HEK293 (cell line): Measurements from ENCODE around the gene RNF146.

Source experiments
- CTCF ChIA-PET: fragments of 350-600 bp; formaldehyde crosslinking; extraction: SDS; loops from one replicate; lab custom pipeline; 2021; ENCODE audit warnings: antibody characterized with exemption; lab: Yijun Ruan, JAX
- POLR2A ChIA-PET: fragments of 300-600 bp; formaldehyde crosslinking; extraction: SDS; loops from one replicate; lab custom pipeline; 2020; ENCODE audit warnings: antibody characterized with exemption, inconsistent platforms; lab: Yijun Ruan, JAX
- H3K27ac ChIP-seq: fragments of 200-500 bp; sonication (Bioruptor generic); 2 replicates; pipeline ENCODE4 v1.5.1; 2014; ENCODE audit warnings: low read depth, low read length, control low read depth, inconsistent platforms; ENCODE audit errors: extremely low read depth
- H3K36me3 ChIP-seq, 2 experiments: fragments of 200-500 bp in 1 of 2; sonication (Bioruptor generic) in 1 of 2; 1 replicate in 1 of 2; 2 replicates in 1 of 2; pipeline ENCODE4 v1.5.1; 2014 to 2017; ENCODE audit warnings: inconsistent platforms in 2 of 2, low read length in 2 of 2; ENCODE audit not compliant: control insufficient read depth in 2 of 2, insufficient read depth in 1 of 2
- H3K4me1 ChIP-seq: fragments of 200-500 bp; sonication (Bioruptor generic); 2 replicates; pipeline ENCODE4 v1.5.1; 2014; ENCODE audit warnings: mild to moderate bottlenecking, low read length, inconsistent platforms; ENCODE audit not compliant: control insufficient read depth, insufficient read depth
- H3K4me3 ChIP-seq: 2 replicates; pipeline ENCODE4 v1.5.1; 2011; ENCODE audit warnings: low read depth, mild to moderate bottlenecking, control low read depth, low read length, moderate library complexity
- H3K9me3 ChIP-seq: fragments of 200-500 bp; sonication (Bioruptor generic); 2 replicates; pipeline ENCODE4 v1.5.1; 2014; ENCODE audit warnings: low read depth, low read length, inconsistent platforms; ENCODE audit not compliant: control insufficient read depth, insufficient read depth
- BCL6B ChIP-seq: fragments of 450-650 bp; formaldehyde crosslinking; IDR thresholded peaks from 2 replicates; pipeline ENCODE4 v1.5.1; 2017; ENCODE audit warnings: missing biosample characterization, missing genetic modification characterization
- GLIS2 ChIP-seq: fragments of 450-650 bp; formaldehyde crosslinking; IDR thresholded peaks from 2 replicates; pipeline ENCODE4 v1.5.1; 2016; ENCODE audit warnings: missing biosample characterization, missing genetic modification characterization
- KLF10 ChIP-seq: fragments of 450-650 bp; IDR thresholded peaks from 2 replicates; pipeline ENCODE4 v1.5.1; 2018; ENCODE audit warnings: missing biosample characterization, mild to moderate bottlenecking, missing genetic modification characterization
- KLF9 ChIP-seq: fragments of 450-650 bp; formaldehyde crosslinking; IDR thresholded peaks from 2 replicates; pipeline ENCODE4 v1.5.1; 2016; ENCODE audit warnings: missing biosample characterization, missing genetic modification characterization, low read depth
- SP2 ChIP-seq: fragments of 450-650 bp; formaldehyde crosslinking; IDR thresholded peaks from 2 replicates; pipeline ENCODE4 v1.5.1; 2016; ENCODE audit warnings: missing biosample characterization, missing genetic modification characterization
- YY2 ChIP-seq: fragments of 450-650 bp; formaldehyde crosslinking; IDR thresholded peaks from 2 replicates; pipeline ENCODE4 v1.5.1; 2016; ENCODE audit warnings: missing biosample characterization, missing genetic modification characterization
- ZBTB10 ChIP-seq: fragments of 450-650 bp; formaldehyde crosslinking; IDR thresholded peaks from 2 replicates; pipeline ENCODE4 v1.5.1; 2016; ENCODE audit warnings: missing biosample characterization, missing genetic modification characterization
- ZBTB44 ChIP-seq: fragments of 450-650 bp; IDR thresholded peaks from 2 replicates; pipeline ENCODE4 v1.5.1; 2018; ENCODE audit warnings: missing biosample characterization, mild to moderate bottlenecking, missing genetic modification characterization
- ZFHX2 ChIP-seq: fragments of 450-650 bp; formaldehyde crosslinking; conservative IDR thresholded peaks from 2 replicates; pipeline ENCODE4 v1.5.1; 2016; ENCODE audit warnings: missing biosample characterization, missing genetic modification characterization
- ZNF121 ChIP-seq: fragments of 450-650 bp; formaldehyde crosslinking; IDR thresholded peaks from 2 replicates; pipeline ENCODE4 v1.5.1; 2016; ENCODE audit warnings: missing biosample characterization, missing genetic modification characterization
- ZNF140 ChIP-seq: fragments of 450-650 bp; formaldehyde crosslinking; IDR thresholded peaks from 2 replicates; pipeline ENCODE4 v1.5.1; 2016; ENCODE audit warnings: missing biosample characterization, missing genetic modification characterization
- ZNF19 ChIP-seq: fragments of 450-650 bp; formaldehyde crosslinking; IDR thresholded peaks from 2 replicates; pipeline ENCODE4; 2016; ENCODE audit warnings: missing biosample characterization, missing genetic modification characterization, low read depth
- ZNF202 ChIP-seq: fragments of 450-650 bp; formaldehyde crosslinking; IDR thresholded peaks from 2 replicates; pipeline ENCODE4 v1.5.1; 2016; ENCODE audit warnings: missing biosample characterization, missing genetic modification characterization, borderline replicate concordance
- ZNF302 ChIP-seq: fragments of 450-650 bp; formaldehyde crosslinking; IDR thresholded peaks from 2 replicates; pipeline ENCODE4 v1.5.1; 2016; ENCODE audit warnings: missing biosample characterization, missing genetic modification characterization, low read depth
- ZNF354C ChIP-seq: fragments of 450-650 bp; formaldehyde crosslinking; IDR thresholded peaks from 2 replicates; pipeline ENCODE4 v1.5.1; 2016; ENCODE audit warnings: missing biosample characterization, missing genetic modification characterization, low read depth, borderline replicate concordance
- ZNF362 ChIP-seq: fragments of 450-650 bp; formaldehyde crosslinking; IDR thresholded peaks from 2 replicates; pipeline ENCODE4 v1.5.1; 2016; ENCODE audit warnings: missing biosample characterization, missing genetic modification characterization
- ZNF366 ChIP-seq: fragments of 450-650 bp; formaldehyde crosslinking; conservative IDR thresholded peaks from 2 replicates; pipeline ENCODE4 v1.5.1; 2016; ENCODE audit warnings: missing biosample characterization, missing genetic modification characterization
- ZNF48 ChIP-seq: fragments of 450-650 bp; formaldehyde crosslinking; IDR thresholded peaks from 2 replicates; pipeline ENCODE4 v1.5.1; 2016; ENCODE audit warnings: missing biosample characterization, missing genetic modification characterization
- ZNF521 ChIP-seq: fragments of 450-650 bp; formaldehyde crosslinking; IDR thresholded peaks from 2 replicates; pipeline ENCODE4 v1.5.1; 2017; ENCODE audit warnings: missing biosample characterization, mild to moderate bottlenecking, missing genetic modification characterization
- ZNF555 ChIP-seq: fragments of 450-650 bp; formaldehyde crosslinking; conservative IDR thresholded peaks from 2 replicates; pipeline ENCODE4 v1.5.1; 2017; ENCODE audit warnings: missing biosample characterization, mild to moderate bottlenecking, missing genetic modification characterization, inconsistent platforms
- ZNF596 ChIP-seq: fragments of 450-650 bp; IDR thresholded peaks from 2 replicates; pipeline ENCODE4 v1.5.0; 2018; ENCODE audit warnings: missing biosample characterization, mild to moderate bottlenecking, missing genetic modification characterization, moderate library complexity
- ZNF658 ChIP-seq: fragments of 450-650 bp; formaldehyde crosslinking; IDR thresholded peaks from 2 replicates; pipeline ENCODE4; 2016; ENCODE audit warnings: missing biosample characterization, missing genetic modification characterization
- ZNF747 ChIP-seq: fragments of 450-650 bp; formaldehyde crosslinking; IDR thresholded peaks from 2 replicates; pipeline ENCODE4 v1.5.1; 2016; ENCODE audit warnings: missing biosample characterization, missing genetic modification characterization
- ZNF777 ChIP-seq: fragments of 450-650 bp; formaldehyde crosslinking; IDR thresholded peaks from 2 replicates; pipeline ENCODE4 v1.5.1; 2017; ENCODE audit warnings: missing biosample characterization, missing genetic modification characterization, borderline replicate concordance
- ZNF792 ChIP-seq: fragments of 450-650 bp; formaldehyde crosslinking; IDR thresholded peaks from 2 replicates; pipeline ENCODE4 v1.5.1; 2016; ENCODE audit warnings: missing biosample characterization, missing genetic modification characterization

The RNF146 gene

DNA sequence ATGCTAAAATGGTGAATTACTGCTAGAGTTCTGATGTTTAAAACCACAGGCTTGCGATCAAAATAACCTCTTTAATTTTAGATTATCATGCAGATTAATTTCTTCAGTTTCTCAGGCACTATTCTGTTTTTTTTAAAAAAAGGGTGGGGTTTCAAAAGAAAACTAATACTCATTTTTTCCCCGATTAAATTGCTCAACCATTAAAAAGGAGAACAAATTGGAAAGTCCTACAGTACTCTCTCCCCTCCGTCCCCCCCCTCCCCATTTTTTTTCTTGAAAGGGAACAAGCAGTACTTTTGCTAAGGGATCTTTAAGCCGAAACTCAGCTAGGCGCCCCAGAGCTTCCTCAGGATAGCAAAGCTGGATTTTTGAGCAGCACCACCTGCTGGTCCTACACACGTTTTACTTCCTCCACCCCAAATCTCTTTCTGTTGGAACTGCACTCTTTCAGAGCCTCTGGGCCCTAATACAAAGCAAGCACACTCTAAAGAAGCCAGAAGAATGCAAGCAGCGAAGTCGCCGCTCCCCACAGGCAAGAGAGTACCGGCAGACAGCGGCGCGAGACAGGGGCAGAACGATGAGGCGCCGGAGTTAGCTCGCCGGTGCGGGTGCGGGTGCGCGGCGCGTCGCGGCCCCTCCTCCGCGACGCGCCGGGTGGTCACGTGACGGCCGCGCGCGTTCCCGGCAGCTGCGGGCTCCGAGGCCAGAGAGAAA lies at the start of gene RNF146 (continued):
- TF ChIP-seq ZNF362 (tag by site-specific recombination) (peak; percentile 78), ZBTB10 (peak; percentile 24; the same call in 1 of the 2 replicates)
- TF ChIP-seq, all 188 proteins: peak for 27

DNA sequence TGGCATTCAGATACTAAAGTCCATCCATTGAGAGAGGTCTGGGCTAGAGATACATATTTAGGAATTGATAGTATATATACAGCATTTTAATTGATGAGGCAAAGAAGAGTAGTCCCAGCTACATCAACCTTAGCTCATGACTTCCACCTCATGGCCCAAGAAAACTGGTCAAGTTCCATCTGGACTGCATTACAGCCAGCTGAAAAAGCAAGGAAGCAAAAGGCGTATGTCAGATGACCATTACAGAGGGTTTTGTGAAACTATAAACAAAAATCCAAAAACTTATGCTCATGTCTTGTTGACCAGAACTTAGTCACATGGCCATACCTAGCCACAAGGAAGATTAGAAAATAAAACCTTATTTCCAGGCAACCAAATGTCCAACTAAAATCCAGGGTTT lies 46.8 kb upstream of the RNF146 start:
- no peak for TF ChIP-seq ZNF366 (tag by site-specific recombination)
- no peak for TF ChIP-seq ZNF121 (tag by site-specific recombination)
- TF ChIP-seq ZNF777: no peak
- no peak for TF ChIP-seq ZNF596 (tag by site-specific recombination)
- TF ChIP-seq BCL6B (tag by site-specific recombination): no peak
- TF ChIP-seq ZNF202: no peak
- no peaks in the 10 kb centered on the region for H3K36me3 ChIP-seq
- no peaks in the 10 kb centered on the region for H3K4me1 ChIP-seq
- ChIA-PET CTCF (interaction anchor here (0.6 to 0.7 kb wide), 2 partner anchors 553 to 856 kb away, joined by 3 to 4 read pairs; no protein-coding TSS in a partner anchor), POLR2A (no interaction called here)
- H3K9me3 ChIP-seq: no peaks in the 10 kb centered on the region
- H3K27ac ChIP-seq: no peak overlapping the region
- H3K4me3 ChIP-seq: no peak overlapping the region

GRCh38 chr6:127221201-127221600 lies 45.5 kb upstream of the RNF146 start:
- ChIA-PET POLR2A (no interaction called here), CTCF (interaction anchor here (1.3 kb wide), 1 partner anchor 45 kb away, joined by 3 read pairs; no protein-coding TSS in a partner anchor)
- no peaks in the 10 kb centered on the region for H3K4me1 ChIP-seq
- H3K36me3 ChIP-seq: no peaks in the 10 kb centered on the region
- H3K4me3 ChIP-seq: no peak overlapping the region
- no peak overlapping the region for H3K27ac ChIP-seq
- H3K9me3 ChIP-seq: no peaks in the 10 kb centered on the region
- no peak for TF ChIP-seq ZNF354C (tag by site-specific recombination)
- TF ChIP-seq ZNF555 (tag by site-specific recombination): no peak
- no peak for TF ChIP-seq ZNF658 (tag by site-specific recombination)
- TF ChIP-seq ZFHX2 (tag by site-specific recombination): no peak

- Histone ChIP-seq H3K36me3 (no peaks in the 10 kb centered on the region), H3K9me3 (no peaks in the 10 kb centered on the region), H3K4me3 (no peak overlapping the region), H3K27ac (no peak overlapping the region), H3K4me1 (no peaks in the 10 kb centered on the region)
- CTCF ChIA-PET: interaction anchor here (1.3 kb wide), 1 partner anchor 44 kb away, joined by 3 read pairs; no protein-coding TSS in a partner anchor
- POLR2A ChIA-PET: no interaction called here
- TF ChIP-seq KLF9 (no peak), YY2 (no peak), ZNF302 (tag by site-specific recombination) (no peak), ZNF792 (tag by site-specific recombination) (no peak), ZNF521 (tag by site-specific recombination) (no peak), ZBTB44 (tag by site-specific recombination) (no peak), ZNF747 (tag by site-specific recombination) (no peak), ZNF140 (tag by site-specific recombination) (no peak), GLIS2 (no peak), ZNF48 (tag by site-specific recombination) (no peak), KLF10 (tag by site-specific recombination) (no peak), SP2 (tag by site-specific recombination) (no peak), ZNF19 (no peak)
Measured at GRCh38 chr6:127222418-127222817, 44.2 kb upstream of the RNF146 start.
